ENCODE measurements around the gene ADGRA1.

DNA sequence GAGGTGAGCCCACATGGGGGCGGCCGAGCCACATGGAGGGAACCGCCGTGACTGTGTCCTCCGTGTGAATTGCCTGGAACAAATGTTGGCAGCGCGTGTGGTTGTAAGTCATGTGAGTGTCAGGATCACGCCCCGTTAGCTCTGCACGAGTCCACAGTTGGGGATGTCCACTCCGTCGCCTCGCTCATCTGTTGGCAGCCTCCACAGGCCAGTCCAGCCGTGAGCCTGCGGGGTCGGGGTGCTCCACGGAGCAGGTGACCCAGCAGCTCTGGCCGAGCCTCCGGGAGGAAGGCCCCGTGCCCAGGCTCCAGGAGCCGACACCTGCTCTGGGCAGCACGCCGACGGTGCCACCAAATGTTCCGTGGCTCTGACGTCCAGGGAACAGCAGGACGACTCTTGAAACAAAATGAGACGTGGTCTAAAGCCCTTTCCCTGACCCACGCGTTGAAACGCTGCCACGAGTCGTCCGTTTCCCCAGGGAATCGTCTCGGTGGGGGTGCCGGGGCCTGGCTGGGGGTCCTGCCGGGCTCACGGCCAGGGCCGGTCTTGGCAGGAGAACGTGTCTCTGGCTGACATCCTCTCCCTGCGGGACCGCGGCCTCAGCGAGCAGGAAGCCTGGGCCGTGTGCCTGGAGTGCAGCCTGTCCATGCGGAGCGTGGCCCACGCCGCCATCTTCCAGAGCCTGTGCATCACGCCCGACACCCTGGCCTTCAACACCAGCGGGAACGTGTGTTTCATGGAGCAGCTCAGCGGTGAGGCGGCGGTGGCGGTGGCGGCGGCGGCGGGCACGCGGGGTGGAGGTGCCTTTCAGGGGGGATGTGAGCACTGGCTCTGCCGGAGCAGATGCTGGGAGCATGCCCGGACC is 79.3 kb downstream of the ADGRA1 start:
- TF ChIP-seq GLIS3 (CRISPR knock-in tag; IDR thresholded peaks at IDR 0.05) (no peak), ISL1 (CRISPR knock-in tag; IDR thresholded peaks at IDR 0.05) (no peak)
